B cell (primary cell): ENCODE data around the gene UNC13A. TPM values are rescaled to one million over a fixed set of nuclear protein-coding genes. Genes with fewer than 3 reads are reported as not detected.

Source experiments
- ATAC-seq: fragments of 200-7000 bp; cut with Tn5 transposase; one replicate; pipeline ENCODE4 v1.10.0; 2021; ENCODE audit warnings: low read depth, mild to moderate bottlenecking, moderate number of reproducible peaks, moderate library complexity
- CTCF ChIA-PET: fragments of 350-600 bp; sonication (Branson Sonifier 250); formaldehyde crosslinking; loops from one replicate; lab custom pipeline; 2021; ENCODE audit warnings: antibody characterized with exemption, inconsistent platforms; lab: Charles Lee
- POLR2A ChIA-PET: fragments of 350-600 bp; sonication (Branson Sonifier 250); formaldehyde crosslinking; loops from one replicate; lab custom pipeline; 2021; ENCODE audit warnings: antibody characterized with exemption; lab: Charles Lee
- DNase-seq: peaks from one replicate; pipeline ENCODE4 v3.0.0; 2013
- H2AFZ ChIP-seq: 2 replicates; pipeline ENCODE4 v1.6.1; 2012; ENCODE audit warnings: mild to moderate bottlenecking, low read depth, low read length; ENCODE audit not compliant: insufficient read depth, poor library complexity, severe bottlenecking
- H3K27ac ChIP-seq, 2 donors: 1 replicate in 1 of 2; 2 replicates in 1 of 2; pipeline ENCODE4 v1.5.1; 2012 to 2013; ENCODE audit warnings: low read length in 2 of 2, mild to moderate bottlenecking in 2 of 2, moderate library complexity in 1 of 2
- H3K27me3 ChIP-seq, 4 experiments: fragments of 200-600 bp in 1 of 4; sonication (generic) in 1 of 4; replicated peaks in 1 of 4; 1 replicate in 2 of 4; 2 replicates in 2 of 4; pipeline versions ENCODE4 v1.6.1 to v1.7.0; 2013 to 2016; ENCODE audit warnings: low read length in 3 of 4, mild to moderate bottlenecking in 2 of 4, mixed read lengths in 1 of 4, moderate library complexity in 1 of 4; ENCODE audit not compliant: insufficient read depth in 4 of 4, control insufficient read depth in 3 of 4; ENCODE audit errors: control extremely low read depth in 1 of 4
- H3K36me3 ChIP-seq, 2 experiments: replicated peaks in 1 of 2; 1 replicate in 1 of 2; 2 replicates in 1 of 2; pipeline versions ENCODE4 v1.6.1 to v1.7.1; 2013; ENCODE audit warnings: low read length in 1 of 2; ENCODE audit not compliant: insufficient read depth in 2 of 2, control insufficient read depth in 1 of 2; ENCODE audit errors: control extremely low read depth in 1 of 2, extremely low read depth in 1 of 2
- H3K4me1 ChIP-seq, 2 donors: fragments of 200-600 bp in 1 of 2; sonication (generic) in 1 of 2; 1 replicate in 1 of 2; 2 replicates in 1 of 2; pipeline versions ENCODE4 v1.5.1 to v1.6.1; 2013 to 2017; ENCODE audit warnings: low read length in 2 of 2; ENCODE audit not compliant: control insufficient read depth in 2 of 2, insufficient read depth in 2 of 2
- H3K4me2 ChIP-seq: replicated peaks from 2 replicates; pipeline ENCODE3; 2012; ENCODE audit warnings: mild to moderate bottlenecking, low read depth, low read length; ENCODE audit not compliant: poor library complexity, severe bottlenecking
- H3K4me3 ChIP-seq, 5 experiments: fragments of 200-600 bp in 1 of 5; sonication (generic) in 1 of 5; 1 replicate in 3 of 5; 2 replicates in 2 of 5; pipeline versions ENCODE4 v1.5.1 to v1.7.0; 2011 to 2016; ENCODE audit warnings: low read length in 4 of 5, mild to moderate bottlenecking in 4 of 5, low read depth in 2 of 5, control low read depth in 1 of 5, moderate library complexity in 1 of 5; ENCODE audit not compliant: insufficient read depth in 1 of 5; ENCODE audit errors: control extremely low read depth in 1 of 5, extremely low read depth in 1 of 5
- H3K79me2 ChIP-seq: fragments of 200-600 bp; sonication (generic); one replicate; pipeline ENCODE4 v1.6.0; 2016; ENCODE audit warnings: low read length; ENCODE audit not compliant: control insufficient read depth, insufficient read depth
- H3K9ac ChIP-seq: fragments of 200-600 bp; sonication (generic); 2 replicates; pipeline ENCODE4 v1.6.1; 2017; ENCODE audit warnings: mild to moderate bottlenecking, low read length, moderate library complexity
- H3K9me3 ChIP-seq, 3 donors: one replicate each; pipeline versions ENCODE4 v1.6.1 to v1.7.1; 2013; ENCODE audit warnings: low read length in 2 of 3; ENCODE audit not compliant: control insufficient read depth in 2 of 3, insufficient read depth in 1 of 3; ENCODE audit errors: control extremely low read depth in 1 of 3
- H4K20me1 ChIP-seq: 2 replicates; pipeline ENCODE4 v1.6.0; 2012; ENCODE audit warnings: mild to moderate bottlenecking, low read length; ENCODE audit not compliant: insufficient read depth, control insufficient read depth, poor library complexity, severe bottlenecking
- H3K27ac Mint-ChIP-seq: one replicate; pipeline ENCODE4 v1.8.0; 2021; ENCODE audit warnings: mixed read lengths
- H3K27me3 Mint-ChIP-seq: one replicate; pipeline ENCODE4 v1.8.0; 2021; ENCODE audit warnings: mixed read lengths
- H3K4me1 Mint-ChIP-seq: one replicate; pipeline ENCODE4 v1.8.0; 2021; ENCODE audit warnings: mixed read lengths
- H3K4me3 Mint-ChIP-seq: one replicate; pipeline ENCODE4 v1.8.0; 2021; ENCODE audit warnings: mixed read lengths
- H3K9me3 Mint-ChIP-seq: one replicate; pipeline ENCODE4 v1.8.0; 2022; ENCODE audit warnings: mixed read lengths; ENCODE audit not compliant: insufficient read depth
- CTCF ChIP-seq: fragments of 200-600 bp; IDR thresholded peaks from one replicate; pipeline ENCODE4 v1.8.0; 2022; ENCODE audit warnings: antibody characterized with exemption, mild to moderate bottlenecking
- EZH2 ChIP-seq: IDR thresholded peaks from 2 replicates; pipeline ENCODE4 v1.6.1; 2012; ENCODE audit warnings: borderline replicate concordance, low read depth, mild to moderate bottlenecking, moderate library complexity, low read length; ENCODE audit not compliant: insufficient read depth, poor library complexity, severe bottlenecking
- WGBS: methylation state at CpG from one replicate; pipeline ENCODE4 v1.1.5; 2013; ENCODE audit warnings: missing lambda C conversion rate; ENCODE audit not compliant: insufficient coverage; 5-methylcytosine and 5-hydroxymethylcytosine counted together
- intact Hi-C: fragments of 100-400 bp; cut with micrococcal nuclease; formaldehyde crosslinking; loops from one replicate; pipeline ENCODE4 v1.10.0; 2022
- polyA plus RNA-seq: library from polyadenylated mRNA; depleted of rRNA; stranded (reverse); fragments of >200 nt; gene quantifications from 2 replicates; pipeline ENCODE4 v1.2.3, GENCODE V29; 2012
- total RNA-seq, 2 donors: library from RNA; stranded (reverse); fragments of 120-200 nt in 1 of 2; gene quantifications; 1 replicate in 1 of 2; 2 replicates in 1 of 2; pipeline versions ENCODE4 v1.2.3 to v1.2.4, GENCODE V29; 2013 to 2022

Gene UNC13A
- total and polyA plus RNA-seq, 2 donors (not counting 1 experiment from before 2014, with no cell fraction given) = 0.10 TPM; not detected in 1

DNA sequence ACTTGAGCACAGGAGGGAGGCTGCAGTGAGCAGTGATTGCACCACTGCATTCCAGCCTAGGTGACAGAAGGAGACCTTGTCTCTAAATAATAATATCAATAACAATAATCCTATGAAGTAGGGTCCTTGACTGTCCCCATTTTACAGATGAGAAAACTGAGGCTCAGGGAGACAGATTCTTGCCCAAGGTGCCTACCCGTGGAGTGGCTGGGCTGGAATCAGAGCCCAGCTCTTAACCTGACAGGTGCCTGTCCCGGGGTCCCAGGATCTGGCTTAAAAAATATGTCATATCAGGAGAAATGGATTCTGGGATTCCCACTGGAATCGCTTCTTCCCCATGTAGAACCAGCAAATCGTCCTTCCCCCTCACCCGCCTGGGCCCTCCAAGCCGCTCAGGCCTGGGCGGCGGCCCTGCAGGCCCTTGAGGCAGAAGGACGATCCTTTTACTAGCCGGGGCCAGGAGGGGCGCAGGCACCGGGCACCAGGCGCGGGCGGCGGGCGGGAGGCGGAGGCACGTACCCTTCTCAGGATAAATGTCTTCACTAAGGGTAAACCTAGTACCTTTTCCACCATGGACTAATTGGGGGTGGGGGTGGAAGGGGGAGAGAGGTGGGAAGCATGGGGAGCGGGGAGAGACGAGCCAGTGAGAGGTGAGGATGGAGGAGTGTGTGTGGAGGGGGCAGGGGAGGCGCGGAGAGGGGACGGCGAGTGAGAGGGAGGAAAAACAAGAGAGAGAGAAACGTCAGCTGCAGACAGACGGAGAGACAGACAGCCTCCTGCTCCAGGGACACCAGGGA lies 72.1 kb downstream of the UNC13A start:
- H3K9me3 ChIP-seq = peaks cover 0 to 31% (median 0%) of the 10 kb centered on the region in 3 donors
- no peaks in the 10 kb centered on the region for H3K79me2 ChIP-seq
- H3K36me3 ChIP-seq = no peaks in the 10 kb centered on the region
- TF ChIP-seq CTCF (no peak), EZH2 (no peak)
- Mint-ChIP-seq H3K4me1 (peaks cover 5% of the 10 kb centered on the region), H3K27ac (no peak overlapping the region), H3K27me3 (peaks cover 30% of the 10 kb centered on the region), H3K4me3 (peak overlapping the region; percentile 41), H3K9me3 (no peaks in the 10 kb centered on the region)
- H3K4me1 ChIP-seq = peaks cover 11 to 14% of the 10 kb centered on the region in 2 donors
- DNase-seq = no peak
- H3K4me3 ChIP-seq = peak overlapping the region in 2 of 5 experiments; percentile 15 to 19
- H3K9ac ChIP-seq = no peak overlapping the region
- intact Hi-C loops = no loop called here
- no peak overlapping the region for H3K27ac ChIP-seq
- no peak for ATAC-seq
- POLR2A ChIA-PET = no interaction called here
- peaks cover 0 to 40% (median 10%) of the 10 kb centered on the region in 4 experiments for H3K27me3 ChIP-seq
- no peaks in the 10 kb centered on the region for H4K20me1 ChIP-seq
- CTCF ChIA-PET = interaction anchor here (1.2 kb wide), 1 partner anchor 13 kb away, joined by 3 read pairs; no protein-coding TSS in a partner anchor
- WGBS = 28% methylated on average over 25 of the region's 27 CpGs
- peak overlapping the region; percentile 60 for H3K4me2 ChIP-seq
- peak overlapping the region; percentile 49 for H2AFZ ChIP-seq

DNA sequence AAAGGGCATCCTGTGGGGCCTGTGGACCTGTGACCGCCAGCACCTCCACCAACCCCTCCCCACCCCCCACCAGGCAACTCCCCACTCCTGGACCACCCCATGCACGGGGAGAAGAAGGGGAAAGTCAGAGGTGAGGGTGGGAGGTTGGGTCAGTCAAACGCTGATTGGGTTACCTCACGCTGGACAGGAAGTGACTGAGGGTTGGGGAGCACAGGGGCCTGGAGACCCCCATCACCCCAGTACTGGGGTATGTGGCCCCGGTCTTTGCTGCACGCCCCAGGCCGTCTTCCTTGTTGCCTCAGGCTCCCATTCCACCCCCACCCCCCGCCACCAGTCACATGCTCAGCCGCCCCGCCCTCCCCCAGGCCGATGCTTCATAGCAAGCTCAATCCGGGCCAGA lies 73.7 kb downstream of the UNC13A start:
- ChIA-PET POLR2A (no interaction called here), CTCF (no interaction called here)
- Histone ChIP-seq H3K9me3 (peaks cover 0 to 38% (median 0%) of the 10 kb centered on the region in 3 donors), H3K27me3 (peaks cover 0 to 40% (median 10%) of the 10 kb centered on the region in 4 experiments), H3K4me1 (peaks cover 11 to 14% of the 10 kb centered on the region in 2 donors), H4K20me1 (no peaks in the 10 kb centered on the region), H3K27ac (no peak overlapping the region), H3K79me2 (no peaks in the 10 kb centered on the region), H3K9ac (no peak overlapping the region), H3K4me2 (no peak overlapping the region), H3K4me3 (no peak overlapping the region), H2AFZ (no peak overlapping the region), H3K36me3 (no peaks in the 10 kb centered on the region)
- Mint-ChIP-seq H3K27ac (no peak overlapping the region), H3K4me1 (peaks cover 5% of the 10 kb centered on the region), H3K27me3 (peaks cover 30% of the 10 kb centered on the region), H3K9me3 (no peaks in the 10 kb centered on the region), H3K4me3 (no peak overlapping the region)
- DNase-seq (no peak), ATAC-seq (no peak)
- intact Hi-C loops = no loop called here
- TF ChIP-seq CTCF (no peak), EZH2 (no peak)
- 85% methylated on average over 4 of the region's 12 CpGs for WGBS
